Stimulated activated CD8-positive, alpha-beta memory T cell treated with anti-CD3 and anti-CD28 coated beads, Interleukin-15, amount 100 ng/mL, for 24 hours (primary cell): ENCODE data around the gene CDK5RAP3.
"Not testable (repeated sequence)": the region's sequence is repeated elsewhere in the genome, so short reads cannot be mapped to it uniquely, and the experiment has no call there.

Experiments used
- DNase-seq: peaks from one replicate; pipeline ENCODE4 v3.0.0-alpha.2; 2020; ENCODE audit warnings: low read depth

Gene CDK5RAP3

DNA sequence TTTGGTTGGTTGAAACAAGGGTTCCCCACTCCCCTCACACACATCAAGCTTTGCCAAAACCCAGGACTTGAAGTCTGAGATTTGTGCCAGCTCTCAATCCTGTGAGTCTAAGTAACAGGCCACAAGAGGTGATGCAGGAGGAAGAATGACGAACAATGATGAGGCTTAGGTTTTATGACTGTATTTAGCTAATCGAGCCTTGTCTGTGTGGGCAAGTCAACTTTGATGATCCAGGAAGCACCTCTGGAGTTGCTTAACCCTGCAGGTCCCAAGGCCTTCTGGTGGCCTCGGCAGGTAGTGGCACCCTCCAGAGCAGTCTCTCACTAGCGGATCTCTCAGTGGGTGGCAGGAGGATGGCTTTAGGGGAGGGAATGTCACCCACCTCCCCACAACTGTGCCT, 28.7 kb downstream of the CDK5RAP3 start:
- no peak for DNase-seq

DNA sequence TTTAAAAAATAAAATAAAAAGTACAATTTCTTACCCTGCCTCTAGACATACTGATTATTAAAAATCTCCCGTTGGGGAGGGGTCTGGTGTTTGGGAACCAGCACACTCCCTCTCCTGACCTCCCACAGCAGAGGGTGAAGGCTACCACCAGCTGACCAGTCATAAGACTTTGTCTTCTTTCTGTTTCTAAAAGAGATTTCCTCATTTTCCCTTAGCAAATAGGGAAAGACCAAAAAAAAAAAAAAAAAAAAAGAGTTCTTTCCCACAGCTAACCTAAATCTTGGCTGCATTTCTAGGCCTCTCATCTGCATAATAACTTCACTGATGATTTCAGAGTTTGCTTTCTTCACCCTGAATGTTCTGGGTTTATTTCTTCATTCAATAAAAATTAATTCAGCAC, 30.3 kb downstream of the CDK5RAP3 start:
- DNase-seq = no peak

DNA sequence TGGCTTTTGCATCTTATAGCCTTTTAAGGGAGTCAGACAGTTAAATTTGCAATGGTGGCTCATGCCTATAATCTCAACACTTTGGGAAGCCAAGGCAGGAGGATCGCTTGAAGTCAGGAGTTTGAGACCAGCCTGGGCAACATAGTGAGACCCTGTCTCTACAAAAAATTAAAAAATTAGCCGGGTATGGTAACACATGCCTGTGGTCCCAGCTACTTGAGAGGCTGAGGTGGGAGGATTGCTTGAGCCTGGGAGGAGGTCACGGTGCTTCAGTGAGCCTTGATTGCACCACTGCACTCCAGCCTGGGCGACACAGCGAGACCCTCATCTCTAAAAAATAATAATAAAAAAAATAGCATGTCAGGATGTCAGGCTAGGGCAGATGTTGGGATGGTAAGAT, 30.7 kb downstream of the CDK5RAP3 start:
- DNase-seq = not testable (repeated sequence)

DNA sequence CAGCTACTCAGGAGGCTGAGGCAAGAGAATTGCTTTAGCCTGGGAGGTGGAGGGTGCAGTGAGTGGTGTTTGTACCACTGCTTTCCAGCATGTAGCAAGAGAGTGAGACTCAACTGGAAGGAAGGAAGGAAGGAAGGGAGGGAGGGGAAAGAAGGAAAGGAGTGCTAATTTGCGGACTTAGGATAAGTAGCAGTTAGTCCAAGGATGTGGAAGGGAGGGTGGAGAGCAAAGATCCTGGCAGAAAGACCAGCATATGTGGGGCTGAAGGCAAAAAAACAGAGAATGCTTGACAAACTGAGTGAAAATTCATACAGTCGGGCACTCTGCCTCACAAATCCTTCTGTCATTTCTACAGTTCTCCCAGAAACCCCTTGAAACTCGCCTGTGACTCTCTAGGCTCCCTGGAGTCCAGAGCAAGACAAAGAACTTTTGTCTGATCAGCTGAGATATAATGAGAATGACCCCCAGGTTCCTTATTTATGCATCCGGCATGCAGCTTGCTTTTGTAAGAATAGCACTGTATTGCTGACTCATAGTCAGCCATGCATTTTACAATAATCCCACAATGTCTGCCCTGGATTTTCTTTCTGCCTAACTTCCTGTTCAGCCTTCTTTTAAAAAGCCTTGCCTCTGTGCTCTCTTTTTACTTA, 31.5 kb downstream of the CDK5RAP3 start:
- DNase-seq = no peak

DNA sequence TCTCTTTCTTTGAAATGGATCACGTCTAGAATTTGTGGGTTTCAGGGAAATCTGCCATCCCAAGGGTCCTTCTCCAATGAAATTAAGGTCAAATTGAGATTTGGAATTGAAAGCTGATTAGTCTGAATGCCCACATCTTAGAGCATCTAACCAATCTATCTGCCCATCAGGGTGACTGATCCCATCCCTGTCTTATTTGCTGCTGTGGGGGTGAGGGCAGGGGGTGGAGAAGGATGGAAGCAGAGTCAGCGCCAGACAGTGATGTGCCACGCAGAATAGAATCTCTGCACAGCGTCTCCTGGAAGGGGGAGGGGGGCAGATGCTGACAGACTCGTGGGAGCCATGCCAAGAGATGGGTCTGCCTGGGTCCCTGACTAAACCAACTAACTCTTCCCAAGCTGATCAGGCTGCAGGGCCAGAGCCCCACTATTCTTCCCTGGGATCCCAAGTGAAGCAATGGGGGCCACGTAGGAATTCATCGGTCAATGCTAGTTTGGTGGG, 32.1 kb downstream of the CDK5RAP3 start:
- no peak for DNase-seq

DNA sequence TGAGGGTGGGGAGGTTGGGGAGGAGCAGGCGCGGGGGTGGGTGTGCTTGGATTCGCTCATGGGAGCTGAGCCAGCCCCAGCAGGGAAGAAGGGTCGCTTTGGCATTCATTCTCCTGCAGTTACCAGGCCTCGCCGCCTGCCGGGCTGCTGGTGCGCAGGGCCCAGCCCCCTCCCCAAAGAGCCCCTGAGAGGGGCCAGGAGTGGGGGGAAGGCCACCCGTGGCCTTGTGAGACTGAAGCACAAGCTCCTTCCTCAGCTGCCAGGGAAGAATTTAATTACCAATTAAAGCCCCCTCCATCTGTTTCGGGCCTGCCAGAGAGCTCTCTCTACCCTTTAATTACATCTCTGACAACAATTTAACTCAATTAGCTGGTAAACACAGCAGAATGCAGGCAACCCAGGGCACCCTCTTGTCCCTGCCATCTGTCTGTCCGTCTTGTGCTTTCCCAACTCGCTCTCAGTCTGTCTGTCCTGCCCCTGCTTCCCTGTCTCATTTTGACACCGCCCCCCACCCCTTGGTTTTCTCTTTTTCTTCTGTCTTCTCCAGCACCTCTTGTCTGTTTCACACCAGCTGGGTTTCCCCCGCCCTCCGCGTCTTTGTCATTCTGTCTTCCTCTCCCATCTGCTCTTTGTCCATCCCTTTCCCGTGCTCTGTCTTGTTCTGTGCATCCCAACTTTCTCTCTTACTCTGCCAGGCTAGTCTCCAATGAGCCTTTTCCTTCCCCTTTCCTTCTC, 32.7 kb downstream of the CDK5RAP3 start:
- DNase-seq = no peak

DNA sequence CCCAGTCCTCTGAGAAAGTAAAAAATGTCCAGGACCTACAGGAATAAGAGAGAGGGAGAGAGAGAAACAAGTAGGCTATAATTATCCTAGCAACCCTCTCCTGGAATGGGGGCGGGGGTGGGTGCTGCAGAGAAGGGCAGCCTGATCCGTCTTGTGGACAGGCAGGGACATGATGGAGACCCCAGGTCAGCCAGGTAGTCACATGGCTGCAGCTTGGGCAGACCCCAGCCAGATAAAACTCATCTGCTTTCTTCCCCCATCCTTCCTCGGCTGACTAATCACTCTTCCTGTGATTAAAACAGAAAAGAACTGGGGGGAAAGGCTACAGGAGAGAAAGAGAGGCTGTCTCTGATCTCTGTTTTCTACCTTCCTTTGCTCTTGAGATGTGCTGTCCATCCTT, 34.1 kb downstream of the CDK5RAP3 start:
- DNase-seq = no peak

DNA sequence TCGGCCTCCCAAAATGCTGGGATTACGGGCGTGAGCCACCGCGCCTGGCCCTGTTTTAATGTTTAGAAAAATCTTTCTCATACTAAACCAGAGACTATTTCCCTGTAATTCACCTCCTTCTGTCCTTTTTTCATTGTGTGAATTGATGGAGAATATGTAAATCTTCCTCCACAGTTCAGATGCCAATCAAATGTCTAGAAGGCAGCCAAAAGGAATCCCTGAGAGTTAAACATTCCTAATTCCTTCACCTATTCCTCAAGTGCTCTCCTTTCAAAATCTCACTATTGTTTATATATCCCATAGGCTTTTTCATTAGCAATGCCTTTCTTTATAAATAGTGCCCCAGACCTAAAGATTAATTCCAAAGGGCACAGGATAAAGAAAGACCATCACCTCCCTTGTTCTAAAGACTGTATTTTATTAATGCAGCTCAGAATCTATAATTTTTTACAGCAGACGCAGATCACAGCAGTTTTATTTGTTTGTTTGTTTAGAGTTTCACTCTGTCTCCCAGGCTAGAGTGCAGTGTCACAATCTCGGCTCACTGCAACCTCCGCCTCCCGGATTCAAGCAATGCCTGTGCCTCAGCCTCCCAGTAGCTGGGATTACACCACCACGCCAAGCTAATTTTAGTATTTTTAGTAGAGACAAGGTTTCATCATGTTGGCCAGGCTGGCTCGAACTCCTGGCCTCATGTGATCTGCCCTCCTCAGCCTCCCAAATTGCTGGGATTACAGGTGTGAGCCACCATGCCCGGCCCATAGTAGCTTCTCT, 36.2 kb downstream of the CDK5RAP3 start:
- no peak for DNase-seq

DNA sequence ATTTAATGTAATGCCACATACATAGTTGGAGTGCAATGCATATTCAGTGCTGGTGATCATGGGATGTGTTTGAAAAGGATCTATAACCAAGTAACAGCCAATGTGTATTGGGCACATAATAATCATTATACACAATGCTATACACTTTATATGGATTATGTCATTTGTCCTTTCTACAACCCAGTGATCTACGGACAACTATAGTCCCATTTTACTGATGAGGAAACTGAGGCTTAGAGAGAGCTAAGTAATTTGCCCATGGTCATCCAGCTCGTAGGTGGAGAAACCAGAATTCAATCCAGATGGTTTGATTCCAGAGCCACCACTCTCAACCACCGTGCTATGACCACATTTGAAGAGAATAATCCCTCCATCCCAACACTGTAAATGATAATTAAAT, 39.3 kb downstream of the CDK5RAP3 start:
- no peak for DNase-seq

DNA sequence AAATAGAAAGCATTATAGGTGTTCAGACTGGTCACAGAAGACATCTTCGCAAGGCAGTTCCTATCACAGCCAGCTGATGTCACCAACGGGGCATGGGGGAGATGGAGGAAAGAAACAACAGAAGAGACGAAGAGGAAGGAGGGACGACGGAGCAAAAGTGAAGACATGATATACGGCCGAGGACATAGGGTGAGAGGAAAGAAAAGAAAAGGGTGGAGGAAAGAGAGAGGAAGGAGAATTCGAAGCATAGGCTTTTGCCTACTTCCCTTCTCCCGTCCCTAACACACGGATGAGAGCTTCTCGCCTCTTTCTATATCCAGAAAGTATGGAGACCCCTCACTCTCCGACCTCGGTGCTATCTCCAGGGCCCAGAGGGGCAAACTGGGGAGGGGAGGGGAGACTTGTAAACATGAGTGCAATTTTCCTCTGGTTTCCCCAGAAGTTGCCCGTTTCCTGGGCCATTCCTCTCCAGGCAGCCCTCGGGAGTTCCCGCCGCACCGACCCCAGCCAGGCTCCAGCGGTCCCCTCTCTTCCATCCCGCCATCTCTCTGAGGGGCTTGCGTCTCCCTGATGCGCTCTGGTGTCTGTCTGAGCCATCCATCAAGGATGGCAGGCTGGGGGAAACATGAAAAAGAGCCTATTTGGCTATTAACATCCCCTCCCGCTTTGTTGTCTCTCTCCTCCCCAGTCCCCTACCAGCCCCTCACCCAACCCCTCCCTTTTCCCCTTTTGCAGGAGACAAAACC, 40.7 kb downstream of the CDK5RAP3 start:
- DNase-seq = no peak

DNA sequence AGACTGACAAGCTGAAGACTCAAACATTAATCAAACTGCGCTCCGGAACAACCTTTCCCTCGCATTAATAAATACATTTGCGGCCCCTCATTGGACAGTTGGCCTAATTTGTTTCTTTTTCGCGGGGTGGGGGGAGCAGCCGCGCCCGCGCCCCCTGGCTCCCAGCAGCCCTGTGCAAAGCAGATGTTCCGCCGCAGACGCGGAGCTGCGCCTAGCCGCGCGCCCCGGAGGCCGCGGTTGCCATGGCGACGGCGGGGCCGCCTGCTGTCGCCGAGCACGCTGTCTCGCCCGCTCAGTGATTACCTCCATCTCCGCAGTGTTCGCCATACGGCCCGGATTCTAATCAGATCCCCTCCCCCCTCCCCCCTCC, 41.2 kb downstream of the CDK5RAP3 start:
- no peak for DNase-seq

DNA sequence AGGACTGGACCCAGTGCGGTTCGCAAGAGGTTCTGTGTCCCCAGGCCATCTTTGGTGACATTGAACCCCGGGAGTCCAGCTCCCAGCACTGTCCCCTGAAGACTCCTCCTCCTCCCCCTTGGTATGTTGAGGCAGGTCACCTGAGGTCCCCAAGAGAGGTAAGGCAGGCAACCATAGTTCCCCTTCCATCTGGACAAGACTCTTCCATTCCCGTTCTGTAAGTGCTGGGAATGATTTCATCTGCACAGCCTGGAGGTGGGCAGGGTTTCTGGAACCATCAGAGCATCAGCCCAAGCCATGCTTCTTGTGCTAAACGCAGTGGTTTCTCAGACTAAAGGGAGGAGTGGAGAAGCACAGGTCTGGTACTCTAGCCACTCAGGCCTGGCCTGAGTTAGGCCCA, 41.7 kb downstream of the CDK5RAP3 start:
- no peak for DNase-seq

DNA sequence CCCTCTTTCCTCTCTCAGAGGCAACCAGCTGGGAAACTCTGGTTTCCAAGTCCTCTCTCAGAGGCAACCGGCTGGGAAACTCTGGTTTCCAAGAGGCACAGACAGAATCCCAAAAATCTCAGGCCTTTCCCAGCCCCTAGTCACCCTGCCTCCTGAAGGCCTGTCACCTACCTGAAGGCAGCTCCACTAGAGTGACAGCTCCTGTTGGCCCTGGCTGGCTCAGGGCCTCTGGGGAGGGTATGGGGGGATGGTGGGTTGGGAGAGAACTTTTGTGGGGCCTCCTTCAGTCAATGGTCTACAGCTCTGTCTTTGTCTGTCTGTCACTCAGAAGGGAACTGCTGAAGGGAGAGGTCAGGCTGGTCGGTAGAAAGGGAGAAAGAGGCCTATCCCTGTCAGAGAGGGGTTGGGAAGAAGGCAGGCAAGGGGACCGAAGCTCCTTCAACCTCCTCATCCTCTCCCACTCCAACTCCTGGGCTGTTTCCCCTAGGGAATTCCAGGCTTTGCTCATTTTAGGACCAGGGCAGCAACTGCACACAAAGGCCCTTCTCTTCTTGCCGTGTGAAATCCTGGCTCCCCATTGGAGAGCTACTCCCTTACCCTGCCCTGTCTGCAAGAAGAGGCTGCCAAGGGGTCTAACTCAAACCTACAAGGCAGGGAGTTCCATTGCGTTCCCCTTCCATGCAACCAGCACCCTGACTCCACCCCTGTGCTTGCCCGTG, 43.1 kb downstream of the CDK5RAP3 start:
- no peak for DNase-seq

DNA sequence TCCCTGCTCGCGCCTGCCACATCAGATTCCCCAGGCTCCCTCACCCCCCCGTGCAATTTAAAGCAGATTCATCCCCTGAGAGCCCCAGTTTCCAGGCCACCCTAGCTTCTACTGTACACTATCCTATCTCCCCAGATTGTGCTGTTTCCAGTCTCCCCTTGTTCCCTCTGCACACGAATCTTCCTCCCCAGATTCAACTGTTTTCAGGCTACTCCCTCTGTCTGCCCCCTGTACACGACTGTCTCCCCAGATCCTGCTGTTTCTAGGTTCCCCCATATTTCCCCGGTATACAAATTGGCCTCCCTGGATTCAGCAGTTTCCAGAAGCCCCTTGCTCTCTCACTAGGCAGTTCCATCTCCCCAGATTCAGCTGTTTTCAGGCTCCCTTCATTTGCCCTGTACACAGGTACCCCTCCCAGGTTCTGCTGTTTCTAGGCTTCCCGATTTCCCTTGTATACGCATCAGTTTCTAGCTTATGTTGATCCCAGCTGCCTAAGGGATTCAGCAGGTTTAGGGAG, 43.7 kb downstream of the CDK5RAP3 start:
- no peak for DNase-seq

DNA sequence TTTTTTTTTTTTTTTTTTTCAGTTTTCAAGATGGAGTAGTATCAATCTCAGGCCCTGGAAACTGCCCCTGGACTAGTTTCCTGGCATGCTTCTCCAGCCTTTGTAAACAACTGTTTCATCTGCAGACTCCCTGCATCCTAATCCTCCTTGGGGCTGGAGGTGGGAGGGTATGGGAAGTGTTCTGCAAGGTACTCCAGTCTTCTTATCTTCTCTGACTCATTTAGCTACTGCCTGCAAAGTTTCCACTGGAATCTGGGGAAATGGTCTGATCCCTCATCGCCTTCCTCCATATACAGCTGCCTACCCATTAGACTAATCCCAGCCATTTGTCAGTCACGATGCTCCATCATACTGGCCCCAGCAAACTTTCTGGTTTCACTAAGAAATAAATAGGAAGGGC, 45.2 kb downstream of the CDK5RAP3 start:
- DNase-seq = no peak

DNA sequence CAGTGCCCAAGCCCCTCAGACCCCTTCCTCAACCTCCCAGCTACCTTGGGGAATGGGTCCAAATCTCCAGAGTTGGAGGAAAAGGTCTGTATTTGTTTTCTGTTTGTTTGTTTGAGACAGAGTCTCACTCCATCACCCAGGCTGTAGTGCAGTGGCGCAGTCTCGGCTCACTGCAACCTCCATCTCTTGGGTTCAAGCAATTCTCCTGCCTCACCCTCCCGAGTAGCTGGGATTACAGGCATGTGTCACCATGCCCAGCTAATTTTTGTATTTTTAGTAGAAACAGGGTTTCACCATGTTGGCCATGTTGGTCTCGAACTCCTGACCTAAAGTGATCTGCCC, 46.9 kb downstream of the CDK5RAP3 start:
- DNase-seq = not testable (repeated sequence)

DNA sequence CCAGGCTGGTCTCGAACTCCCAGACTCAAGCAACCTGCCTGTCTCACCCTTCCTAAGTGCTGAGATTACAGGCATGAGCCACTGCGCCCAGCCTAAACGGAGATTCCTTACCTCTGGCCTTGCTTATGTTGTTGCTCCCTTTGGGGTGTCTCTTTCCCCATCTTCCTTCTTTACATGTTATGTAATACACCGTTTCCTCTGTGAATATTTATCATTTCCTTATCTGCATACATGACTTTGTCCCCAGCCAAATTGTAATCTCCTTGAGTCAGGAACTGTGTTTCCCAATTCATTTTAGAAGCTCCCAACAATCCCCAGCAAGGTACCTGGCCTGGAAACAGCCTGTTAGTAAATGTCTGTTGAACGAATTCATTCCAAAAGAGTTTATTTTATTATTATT, 51.0 kb downstream of the CDK5RAP3 start:
- no peak for DNase-seq

DNA sequence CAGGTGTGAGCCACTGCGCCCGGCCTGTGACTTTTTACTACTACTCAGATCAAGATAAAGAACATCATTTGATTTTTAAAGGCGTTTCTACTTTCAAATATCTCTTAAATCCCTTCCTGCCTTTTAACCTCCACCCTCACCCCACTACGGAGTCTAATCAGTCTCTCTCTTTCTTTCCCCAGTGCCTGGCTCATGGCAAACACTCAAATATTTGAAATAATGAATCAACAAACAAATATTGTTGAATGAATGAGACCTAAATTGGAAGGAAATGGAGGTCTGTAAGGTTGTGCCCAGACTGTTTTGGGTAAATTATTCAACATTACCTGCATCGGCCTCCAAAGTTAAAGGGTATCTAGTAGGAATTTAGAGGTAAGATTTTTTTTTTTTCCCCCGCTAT, 52.0 kb downstream of the CDK5RAP3 start:
- DNase-seq = no peak

DNA sequence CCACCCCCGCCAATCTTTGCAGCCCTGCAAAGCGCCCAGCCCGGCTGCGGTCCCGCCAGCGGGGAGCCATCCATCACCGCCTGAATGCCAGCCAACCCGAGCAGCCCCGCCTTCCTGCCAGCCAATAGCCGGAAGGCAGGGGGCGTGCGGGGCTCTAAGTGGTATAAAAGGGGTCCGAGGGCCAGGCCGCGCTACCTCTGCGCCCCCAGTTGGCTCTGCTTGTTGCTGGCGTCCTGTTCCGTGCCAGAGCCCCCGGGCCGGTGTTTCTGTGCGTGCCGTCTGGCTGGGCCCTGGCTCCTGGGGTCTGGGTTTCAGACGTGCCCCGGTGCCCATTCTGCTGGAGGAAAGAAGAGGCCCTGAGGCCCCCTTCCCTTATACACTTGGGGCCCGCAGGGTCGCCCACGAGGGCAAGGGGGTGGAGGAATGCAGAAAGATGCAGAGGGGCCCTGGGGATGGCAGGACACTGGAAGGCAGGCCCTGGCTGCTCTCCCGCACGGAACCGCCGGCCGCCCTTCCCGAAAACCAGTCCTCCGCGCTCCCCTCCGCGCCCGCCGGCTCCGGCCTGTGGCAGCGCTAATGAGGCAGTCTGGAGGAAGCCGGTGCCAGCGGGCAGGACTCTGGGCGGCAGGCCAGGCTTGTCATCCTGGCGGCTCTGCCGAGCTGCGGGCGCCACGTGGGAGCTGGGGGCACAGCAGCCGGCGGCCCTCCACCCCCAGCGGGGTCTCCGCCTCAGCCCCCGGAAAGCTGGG, 52.7 kb downstream of the CDK5RAP3 start:
- no peak for DNase-seq

DNA sequence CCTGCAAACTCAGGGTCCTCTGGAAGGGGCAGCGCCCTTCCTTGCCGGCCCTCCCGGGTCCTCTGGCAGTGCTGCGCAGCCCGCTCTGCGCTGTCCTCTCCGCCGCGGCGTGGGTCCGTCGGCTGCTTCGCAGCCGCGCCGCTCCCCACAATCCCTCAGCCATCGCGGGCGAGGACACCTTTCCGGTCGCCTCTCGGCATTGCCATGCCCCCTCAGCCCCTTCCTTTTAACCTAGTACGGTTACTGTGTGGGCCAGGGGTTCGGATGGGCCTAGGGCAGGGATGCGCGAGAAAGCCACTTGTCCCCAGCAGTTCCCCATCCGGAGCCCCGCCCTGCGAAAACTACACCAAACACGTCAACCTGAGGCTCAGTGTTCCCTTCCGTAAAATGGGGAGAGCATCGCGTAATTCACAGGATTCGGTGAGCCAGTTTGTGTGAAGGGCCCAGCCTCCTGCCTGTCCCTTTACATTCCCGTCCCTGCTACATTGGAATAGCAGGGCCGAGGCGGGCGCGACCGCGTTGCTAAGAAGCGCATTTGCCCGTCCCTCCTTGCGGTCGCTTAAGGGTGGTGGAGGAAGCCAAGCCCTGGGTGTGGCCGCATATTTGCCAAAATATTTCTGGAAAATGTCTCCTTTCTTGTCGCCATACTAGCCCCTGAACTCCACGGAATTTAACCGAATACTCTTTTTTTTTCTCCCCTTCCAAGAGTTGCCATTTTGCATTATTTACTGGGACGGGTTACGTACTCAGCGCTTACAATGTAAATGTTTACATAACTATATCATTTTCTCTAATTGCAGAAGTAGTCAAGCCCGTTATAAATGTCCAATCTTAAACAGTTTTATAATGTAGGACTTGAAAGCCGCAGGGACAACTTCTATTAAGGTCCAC, 53.5 kb downstream of the CDK5RAP3 start:
- no peak for DNase-seq
